Occipital lobe (tissue), 3 donors: ENCODE data around the gene CELF3. TPM values are rescaled to one million over a fixed set of nuclear protein-coding genes. Genes with fewer than 3 reads are reported as not detected.
"Not testable (repeated sequence)": the region's sequence is repeated elsewhere in the genome, so short reads cannot be mapped to it uniquely, and the experiment has no call there.

ENCODE experiments used
- DNase-seq: peaks from one replicate; lab custom pipeline; 2025; lab: John Stamatoyannopoulos, UW
- small RNA-seq: library from RNA; depleted of rRNA; stranded (forward); fragments of <200 nt; gene quantifications from one replicate; pipeline ENCODE3, GENCODE V24; 2014
- total RNA-seq: library from RNA; depleted of rRNA; stranded (reverse); fragments of >200 nt; gene quantifications from one replicate; pipeline ENCODE4 v1.2.3, GENCODE V29; 2014

Gene CELF3
- total RNA-seq, 1 donor from 2014 or later, result 31.4 TPM

- DNase-seq, result no peak
These were observed 12.8 kb downstream of the CELF3 start for GRCh38 chr1:151703813-151704212.

- DNase-seq, result no peak
These were observed 13.7 kb downstream of the CELF3 start for GRCh38 chr1:151702936-151703335.

- DNase-seq, result no peak
These were observed 15.1 kb downstream of the CELF3 start for GRCh38 chr1:151701515-151701914.

GRCh38 chr1:151693057-151693651, 23.4 kb downstream of the CELF3 start:
- DNase-seq, result no peak

- no peak for DNase-seq
These were observed 24.4 kb downstream of the CELF3 start for GRCh38 chr1:151692226-151692625.

GRCh38 chr1:151689494-151689893, 27.1 kb downstream of the CELF3 start:
- DNase-seq, result no peak

GRCh38 chr1:151686561-151686960, 30.0 kb downstream of the CELF3 start:
- no peak for DNase-seq

- DNase-seq, result no peak
These were observed 32.5 kb downstream of the CELF3 start for GRCh38 chr1:151684128-151684527.

GRCh38 chr1:151682901-151683300, 33.7 kb downstream of the CELF3 start:
- DNase-seq, result not testable (repeated sequence)

GRCh38 chr1:151681923-151682322, 34.7 kb downstream of the CELF3 start:
- no peak for DNase-seq

- no peak for DNase-seq
These were observed 35.8 kb downstream of the CELF3 start for GRCh38 chr1:151680826-151681225.

- DNase-seq, result no peak
These were observed 36.2 kb downstream of the CELF3 start for GRCh38 chr1:151680391-151680790.

- DNase-seq, result no peak
These were observed 43.2 kb downstream of the CELF3 start for GRCh38 chr1:151673407-151673806.

GRCh38 chr1:151670036-151670675, 46.4 kb downstream of the CELF3 start:
- not testable (repeated sequence) for DNase-seq

GRCh38 chr1:151668090-151668489, 48.5 kb downstream of the CELF3 start:
- DNase-seq, result no peak

- no peak for DNase-seq
These were observed 54.9 kb downstream of the CELF3 start for GRCh38 chr1:151661751-151662150.

- no peak for DNase-seq
These were observed 61.2 kb downstream of the CELF3 start for GRCh38 chr1:151655371-151655770.

- DNase-seq, result no peak
These were observed 63.2 kb downstream of the CELF3 start for GRCh38 chr1:151653397-151653796.

Small RNAs within 50 kb of the gene (small RNA-seq; reads per million reads assigned to genes)
- not detected for gene RNU6-662P

Other genes with a start within 250 kb of the CELF3 start
- gene CGN, start 205.4 kb downstream of the CELF3 start, total RNA-seq, result 3.1 TPM
- 8.4 TPM for gene TUFT1, start 176.5 kb downstream of the CELF3 start, total RNA-seq
- 88.1 TPM for gene SNX27, start 104.8 kb downstream of the CELF3 start, total RNA-seq
- gene RIIAD1, start 4.7 kb upstream of the CELF3 start, total RNA-seq, result 7.8 TPM
- 44.6 TPM for gene MRPL9, start 46.7 kb upstream of the CELF3 start, total RNA-seq
- 17.6 TPM for gene TDRKH, start 73.7 kb upstream of the CELF3 start, total RNA-seq
- not detected for gene LINGO4, start 88.6 kb upstream of the CELF3 start, total RNA-seq
- 0.16 TPM for gene RORC, start 115.0 kb upstream of the CELF3 start, total RNA-seq
- 0.16 TPM for gene C2CD4D, start 123.0 kb upstream of the CELF3 start, total RNA-seq
- not detected for gene THEM5, start 136.9 kb upstream of the CELF3 start, total RNA-seq
- 2.0 TPM for gene THEM4, start 192.7 kb upstream of the CELF3 start, total RNA-seq